ENCODE results near the gene SLC9B2.

SLC9B2 gene

DNA sequence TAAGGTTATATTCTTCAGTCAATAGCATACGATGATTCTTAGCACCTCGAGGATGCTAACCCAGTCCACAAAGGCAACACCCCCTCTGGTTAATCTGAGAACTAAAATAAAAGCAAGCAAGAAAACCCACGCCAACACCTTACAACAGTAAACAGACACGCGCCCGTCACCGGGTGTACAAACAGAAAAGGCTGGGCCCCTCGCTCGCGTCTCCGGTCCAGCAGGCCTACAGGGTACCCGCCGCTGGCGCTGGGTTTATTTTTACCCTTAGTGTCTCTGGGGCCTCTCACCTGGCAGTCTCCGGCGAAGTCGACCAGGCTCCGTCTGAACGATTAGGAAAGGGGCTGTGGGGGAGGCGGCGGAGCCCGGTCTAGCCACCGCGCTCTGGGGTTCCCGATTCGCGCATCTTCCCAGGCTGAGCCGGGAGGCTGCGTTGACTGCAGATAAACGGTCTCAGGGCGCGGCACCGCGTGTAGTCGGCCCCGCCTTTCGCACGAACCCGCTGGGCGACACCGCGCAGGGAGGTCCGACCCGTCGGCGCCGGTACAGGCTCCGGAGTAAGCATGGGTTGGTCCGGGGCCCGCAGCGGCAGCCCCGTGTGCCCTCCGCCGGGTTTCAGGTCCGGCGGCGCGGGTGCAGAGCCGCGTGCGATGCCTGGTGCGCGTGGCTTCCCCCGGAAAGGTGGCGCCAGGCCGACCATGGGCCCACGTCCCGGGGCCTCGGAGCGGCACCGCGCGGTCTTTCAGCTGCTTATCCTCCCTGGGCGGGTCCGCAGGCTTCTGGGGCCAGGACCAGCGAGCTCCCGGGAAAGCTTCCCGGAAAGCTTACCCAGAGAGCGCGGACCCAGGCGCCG, 441 bp downstream of the SLC9B2 start:
- DNase-seq (ENCODE audit: low spot score) = peak; percentile 81

DNA sequence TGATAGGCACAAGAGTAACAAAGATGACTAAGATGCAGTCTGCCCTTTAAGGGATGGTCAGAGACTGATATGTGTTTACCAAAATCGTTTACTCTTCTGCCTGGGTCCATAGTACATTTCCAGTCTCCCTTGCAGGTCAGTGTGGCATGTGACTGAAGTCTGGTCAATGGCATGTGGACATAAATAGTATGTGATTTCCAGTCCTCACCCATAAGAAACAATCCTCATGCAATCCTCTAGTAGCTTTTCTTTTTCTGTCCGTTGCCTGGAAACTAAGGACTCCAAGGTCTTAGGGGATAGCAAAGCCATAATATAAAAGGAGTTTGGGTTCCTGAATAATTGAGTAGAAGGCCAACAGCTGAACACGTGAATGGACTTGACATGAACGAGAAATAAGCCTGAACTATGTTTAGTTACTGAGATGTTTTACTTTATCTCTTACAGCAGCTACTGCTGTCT, 1.1 kb downstream of the SLC9B2 start:
- no peak for DNase-seq (ENCODE audit: low spot score)

DNA sequence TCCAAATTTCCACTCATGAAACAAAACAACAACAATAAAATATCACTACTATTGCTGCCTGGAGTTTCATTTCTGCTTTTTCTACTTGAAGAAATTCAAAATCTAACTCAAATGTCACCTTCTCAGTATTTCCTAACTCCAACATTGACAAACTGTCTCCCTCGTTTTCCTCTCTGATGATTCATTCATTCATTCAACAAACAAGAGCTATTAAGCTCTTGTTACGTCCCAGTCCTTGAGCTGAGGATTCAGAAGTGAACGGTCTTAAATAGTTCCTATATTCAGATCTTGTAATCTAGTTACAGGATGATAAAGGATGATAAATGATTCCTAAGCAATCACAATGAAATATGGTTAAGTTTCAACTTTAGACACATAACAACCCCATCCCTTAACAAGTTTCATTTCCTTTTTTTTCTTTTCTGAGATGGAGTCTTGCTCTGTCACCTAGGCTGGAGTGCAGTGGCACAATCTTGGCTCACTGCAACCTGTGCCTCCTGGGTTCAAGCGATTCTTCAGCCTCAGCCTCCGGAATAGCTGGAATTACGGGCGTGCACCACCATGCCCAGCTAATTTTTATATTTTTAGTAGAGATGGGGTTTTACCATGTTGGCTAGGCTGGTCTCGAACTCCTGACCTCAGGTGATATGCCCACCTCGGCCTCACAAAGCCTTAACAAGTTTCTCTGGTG, 1.7 kb downstream of the SLC9B2 start:
- no peak for DNase-seq (ENCODE audit: low spot score)

DNA sequence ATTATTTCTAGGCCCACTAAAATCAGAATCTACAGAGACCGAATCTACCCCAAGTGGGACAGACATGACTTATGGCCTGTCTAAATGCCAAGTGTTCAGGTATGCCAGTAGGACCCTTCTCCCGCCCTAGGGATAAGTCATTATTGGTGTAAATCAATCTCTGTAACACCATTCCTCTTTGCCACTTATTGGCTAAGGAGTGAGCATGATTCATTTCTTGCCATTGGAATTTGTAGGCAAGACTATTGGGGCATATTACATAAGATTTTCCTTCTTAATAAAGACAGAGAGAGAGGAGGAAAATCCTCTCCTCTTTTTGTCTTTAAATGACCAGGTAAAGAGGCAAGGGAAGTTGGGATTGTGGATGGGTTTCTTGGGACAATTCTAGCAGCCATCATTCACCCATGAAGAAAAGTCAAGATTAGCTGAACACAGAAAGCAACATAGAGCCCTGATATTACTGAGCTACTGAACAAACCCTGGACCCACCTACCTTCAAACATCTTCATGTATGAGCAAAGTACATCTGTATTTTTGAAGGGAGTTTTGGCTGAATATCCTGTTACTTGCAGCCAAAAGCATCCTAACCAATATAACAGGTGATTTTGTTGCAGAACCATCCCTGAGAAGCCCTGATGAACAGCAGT, 2.6 kb downstream of the SLC9B2 start:
- DNase-seq (ENCODE audit: low spot score) = no peak

DNA sequence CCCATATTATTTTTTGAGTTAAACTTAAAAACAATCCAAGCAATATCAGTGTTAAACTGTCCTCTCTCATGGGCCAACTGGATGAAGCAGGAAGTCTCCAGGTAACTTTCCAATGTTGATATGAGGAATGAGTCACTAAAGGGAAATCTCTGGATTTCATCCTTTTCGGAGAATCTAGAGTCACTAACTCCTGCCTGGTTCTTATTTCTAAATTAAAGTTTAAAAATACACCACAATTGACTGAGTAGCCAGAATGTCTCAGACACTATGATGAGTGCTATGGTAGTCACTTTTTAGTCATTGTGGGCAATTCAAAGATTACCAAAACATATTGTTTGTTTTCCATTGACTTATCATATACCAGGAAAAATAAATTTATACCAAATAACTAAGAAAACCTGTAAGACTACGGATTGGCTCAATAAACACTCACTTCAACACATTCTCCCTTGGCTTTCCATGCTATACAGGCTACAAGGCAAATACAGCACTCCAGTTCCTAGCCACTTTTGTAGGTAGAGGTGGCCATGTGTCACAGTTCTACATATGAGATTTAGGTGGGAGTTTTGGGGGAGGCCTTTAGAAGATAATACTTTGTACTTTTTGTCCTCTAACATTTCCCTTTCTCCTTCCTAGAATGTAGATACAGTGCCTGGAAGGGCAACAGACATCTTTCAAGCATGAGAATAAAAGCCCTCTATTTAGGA, 8.6 kb downstream of the SLC9B2 start:
- no peak for DNase-seq (ENCODE audit: low spot score)

DNA sequence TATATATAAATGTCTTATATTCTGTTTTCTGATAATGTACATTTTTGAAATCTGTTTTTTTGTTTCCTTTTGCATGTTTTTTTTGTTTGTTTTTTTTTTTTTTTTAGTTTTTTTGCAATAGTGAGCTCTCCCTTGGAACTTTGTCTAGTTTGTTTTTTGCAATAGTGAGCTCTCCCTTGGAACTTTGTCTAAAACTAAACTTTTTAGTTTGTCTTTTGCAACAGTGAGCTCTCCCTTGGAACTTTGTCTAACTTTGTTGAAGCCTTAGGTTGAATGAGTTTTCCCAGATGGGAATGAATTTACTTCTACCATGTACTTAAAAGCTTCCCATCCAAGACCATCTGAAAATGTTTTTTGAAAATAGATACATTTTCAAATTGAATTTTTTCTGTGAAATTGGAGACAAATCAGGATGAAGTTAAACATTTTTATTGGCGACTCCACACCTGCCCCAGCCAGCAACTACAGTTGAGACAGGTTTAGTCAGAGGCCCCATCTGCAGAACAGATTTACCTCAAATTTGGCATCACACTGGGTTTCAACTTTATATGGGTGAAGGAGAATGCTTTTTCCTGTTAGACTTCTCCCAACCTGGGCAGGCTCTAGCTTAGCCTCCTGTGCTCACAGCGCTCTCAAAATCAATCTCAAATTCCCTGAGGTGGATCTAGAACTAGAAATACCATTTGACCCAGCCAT, 16.0 kb downstream of the SLC9B2 start:
- no peak for DNase-seq (ENCODE audit: low spot score)

DNA sequence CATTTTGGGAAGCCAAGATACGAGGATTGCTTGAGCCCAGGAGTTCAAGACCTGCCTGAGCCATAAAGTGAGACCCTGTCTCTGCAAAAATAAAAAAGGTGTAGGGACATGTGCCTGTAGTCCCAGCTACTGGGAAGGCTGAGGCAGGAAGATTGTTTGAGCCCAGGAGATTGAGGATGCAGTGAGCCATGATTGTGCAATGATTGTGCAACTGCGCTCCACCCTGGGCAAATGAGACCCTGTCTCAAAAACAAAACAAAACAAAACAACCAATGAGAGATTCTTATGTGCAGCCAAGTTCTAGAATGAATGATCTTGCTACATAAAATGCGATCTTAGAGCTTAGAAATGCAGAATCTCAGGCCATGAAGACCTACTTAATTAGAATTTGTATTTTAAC, 22.5 kb downstream of the SLC9B2 start:
- DNase-seq (ENCODE audit: low spot score) = no peak

DNA sequence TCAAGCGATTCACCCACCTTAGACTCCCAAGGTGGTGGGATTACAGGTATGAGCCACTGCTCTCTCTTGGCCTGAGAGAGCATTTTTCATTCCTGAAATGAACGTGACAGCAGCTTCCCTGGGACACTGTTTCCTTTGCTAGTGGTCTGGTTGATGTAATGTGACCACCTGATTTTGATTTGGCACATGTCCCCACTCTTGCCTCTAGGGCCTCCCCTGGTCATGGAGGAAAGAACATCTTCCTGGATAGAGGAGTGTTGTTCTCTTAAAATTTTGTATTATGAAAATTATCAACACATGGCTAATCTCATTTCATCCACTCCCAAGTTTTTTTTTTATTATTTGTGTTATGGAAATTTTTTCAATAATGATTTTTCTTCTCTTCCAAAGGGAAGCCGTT, 23.8 kb downstream of the SLC9B2 start:
- DNase-seq (ENCODE audit: low spot score) = no peak

DNA sequence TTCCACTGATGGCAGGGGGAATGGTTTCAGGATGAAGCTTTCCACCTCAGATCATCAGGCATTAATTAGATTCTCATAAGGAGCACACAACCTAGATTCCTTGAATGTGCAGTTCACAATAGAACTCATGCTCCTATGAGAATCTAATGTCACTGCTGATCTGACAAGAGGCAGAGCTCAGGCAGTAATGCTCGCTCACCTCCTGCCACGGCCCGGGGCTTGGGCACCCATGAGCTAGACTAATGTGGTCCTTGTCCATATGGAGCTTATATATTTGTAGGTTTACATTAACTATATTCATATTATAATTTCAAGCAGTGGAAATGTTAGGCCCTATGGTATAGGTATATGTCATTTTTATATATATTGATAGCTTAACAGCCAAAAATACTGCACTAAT, 24.4 kb downstream of the SLC9B2 start:
- DNase-seq (ENCODE audit: low spot score) = no peak

DNA sequence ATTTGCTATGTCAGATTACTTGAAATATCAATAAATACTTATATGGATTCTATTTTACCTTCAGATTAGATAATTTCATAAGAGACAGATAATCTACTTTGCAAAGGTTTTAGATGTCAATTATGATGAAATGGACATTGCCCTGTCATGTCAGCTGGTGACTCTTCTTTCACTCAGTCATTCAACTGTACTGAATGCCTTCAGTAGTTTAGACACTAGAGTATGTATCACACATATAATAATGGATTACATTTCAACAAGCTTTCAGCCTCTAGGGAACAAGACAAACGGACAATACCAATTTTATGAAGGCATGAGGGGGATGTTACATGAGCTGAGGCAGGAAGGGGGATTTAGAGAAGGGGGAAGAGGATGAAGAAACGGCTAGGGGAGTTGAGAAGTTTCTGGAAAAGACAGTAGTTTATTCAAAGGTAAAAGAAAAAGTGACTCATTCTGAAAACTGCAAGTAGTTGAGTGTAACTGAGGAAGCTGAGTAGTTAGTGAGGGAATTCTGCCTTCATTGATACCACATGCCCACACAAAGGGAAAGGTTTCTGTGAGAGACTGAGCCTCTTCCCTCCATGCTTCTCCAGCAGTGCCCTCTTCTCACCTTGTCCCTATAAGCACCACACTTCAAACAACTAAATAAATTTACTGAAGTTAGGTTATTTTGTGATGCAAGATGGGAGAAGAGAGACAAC, 25.7 kb downstream of the SLC9B2 start:
- DNase-seq (ENCODE audit: low spot score) = no peak

DNA sequence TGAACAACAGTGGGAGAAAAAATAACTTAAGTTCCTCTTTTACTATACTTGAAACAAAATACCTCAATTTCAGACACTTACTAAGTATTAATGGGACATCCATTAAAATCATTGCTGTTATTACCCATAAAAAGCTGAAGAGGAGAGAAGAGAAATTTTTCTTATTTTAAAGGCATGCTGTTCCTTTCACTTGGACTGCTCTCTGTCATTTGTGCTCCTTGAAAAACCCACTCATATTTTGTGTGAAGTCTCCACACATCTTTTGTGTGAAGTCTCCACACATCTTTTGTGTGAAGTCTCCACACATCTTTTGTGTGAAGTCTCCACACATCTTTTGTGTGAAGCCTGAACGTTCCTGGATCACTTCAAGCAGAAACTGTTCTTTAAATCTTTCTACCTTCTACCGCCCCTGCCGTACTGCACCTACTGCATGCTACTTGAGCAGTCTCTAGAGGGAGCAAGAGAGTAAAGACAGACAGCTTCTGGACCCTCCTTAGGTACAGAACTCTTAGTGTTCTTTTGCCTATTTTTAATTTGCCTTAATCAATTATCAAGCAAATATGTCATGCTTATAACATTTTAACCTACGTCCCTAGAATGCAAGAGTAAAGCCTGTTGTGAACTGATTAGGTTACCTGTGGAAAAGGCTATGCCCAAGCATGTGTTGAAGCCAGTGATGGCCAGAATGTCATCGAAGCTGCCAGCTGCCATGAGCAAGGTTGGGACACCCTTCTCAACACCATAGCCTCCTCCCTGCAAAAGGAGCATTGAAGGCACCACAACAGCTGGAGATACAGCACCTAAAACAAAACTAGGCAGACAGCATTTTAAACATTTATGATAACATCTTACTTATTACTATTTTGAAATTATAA, 29.9 kb downstream of the SLC9B2 start:
- peak; percentile 55 for DNase-seq (ENCODE audit: low spot score)

DNA sequence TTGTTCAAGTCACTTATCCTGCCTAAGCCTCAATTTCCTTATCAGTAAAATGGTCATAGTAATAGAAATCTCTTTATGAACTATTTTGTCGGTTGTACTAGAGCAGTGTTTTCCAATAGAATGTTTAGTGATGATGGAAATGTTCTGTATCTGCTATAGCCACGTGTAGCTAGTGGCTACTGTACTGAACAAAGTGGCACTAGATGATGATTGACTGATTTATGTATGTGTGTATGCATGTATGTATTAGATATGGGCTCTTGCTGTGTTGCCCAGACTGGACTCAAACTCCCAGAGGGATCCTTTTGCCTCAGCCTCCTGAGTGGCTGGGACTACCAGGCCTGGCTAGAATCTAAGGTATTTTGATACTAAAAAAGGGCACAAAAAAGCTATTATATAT, 32.4 kb downstream of the SLC9B2 start:
- no peak for DNase-seq (ENCODE audit: low spot score)

DNA sequence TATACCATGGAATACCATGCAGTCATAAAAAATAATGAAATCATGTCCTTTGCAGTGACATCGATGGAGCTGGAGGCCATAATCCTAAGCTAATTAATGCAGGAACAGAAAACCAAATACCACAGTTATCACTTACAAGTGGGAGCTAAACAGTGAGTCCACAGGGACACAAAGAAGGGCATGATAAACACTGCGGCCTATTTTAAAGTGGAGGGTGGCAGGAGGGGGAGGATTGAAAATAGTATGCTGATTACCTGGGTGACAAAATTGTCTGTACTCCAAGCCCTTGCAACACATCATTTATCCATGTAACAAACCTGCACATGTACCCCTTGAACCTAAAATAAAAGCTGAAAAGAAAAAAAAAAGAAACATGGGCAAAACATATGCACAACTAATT, 40.4 kb downstream of the SLC9B2 start:
- DNase-seq (ENCODE audit: low spot score) = no peak

DNA sequence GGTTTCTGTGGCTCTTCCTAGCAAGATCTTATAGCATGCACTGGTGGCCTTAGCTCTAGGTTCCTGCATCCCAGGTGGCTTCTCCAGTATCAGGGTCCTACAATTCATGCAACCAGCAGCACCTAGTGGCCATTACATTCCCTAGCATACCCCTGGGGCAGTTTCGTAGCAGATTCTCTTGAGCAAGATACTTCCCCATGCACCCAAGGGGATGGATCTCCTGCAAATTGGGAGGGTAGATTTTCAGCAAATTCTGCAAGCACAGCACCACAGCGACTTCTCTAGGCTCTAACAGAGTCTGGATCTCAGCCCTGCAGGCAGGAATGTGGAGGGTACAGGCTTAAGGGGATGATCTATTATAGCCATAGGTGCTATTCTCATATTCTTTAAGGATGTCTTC, 44.0 kb downstream of the SLC9B2 start:
- peak; percentile 55 for DNase-seq (ENCODE audit: low spot score)

DNA sequence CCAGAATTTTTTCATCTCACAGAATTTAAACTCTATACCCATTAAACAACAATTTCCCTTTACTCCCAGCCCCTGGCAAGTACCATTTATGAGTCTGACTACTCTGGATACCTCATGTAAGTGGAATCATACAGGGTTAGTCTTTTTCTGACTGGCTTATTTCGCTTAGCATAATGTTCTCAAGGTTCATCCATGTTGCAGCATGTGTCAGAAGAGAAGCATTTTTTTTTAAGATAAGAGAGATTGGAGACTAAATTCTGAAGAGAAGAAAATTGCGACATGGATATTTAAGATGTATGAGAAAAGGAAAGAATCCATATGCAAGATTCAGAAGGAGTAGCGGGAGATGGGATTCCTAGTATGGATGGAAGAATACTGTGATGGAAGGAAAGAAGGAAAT, 45.8 kb downstream of the SLC9B2 start:
- DNase-seq (ENCODE audit: low spot score) = no peak

DNA sequence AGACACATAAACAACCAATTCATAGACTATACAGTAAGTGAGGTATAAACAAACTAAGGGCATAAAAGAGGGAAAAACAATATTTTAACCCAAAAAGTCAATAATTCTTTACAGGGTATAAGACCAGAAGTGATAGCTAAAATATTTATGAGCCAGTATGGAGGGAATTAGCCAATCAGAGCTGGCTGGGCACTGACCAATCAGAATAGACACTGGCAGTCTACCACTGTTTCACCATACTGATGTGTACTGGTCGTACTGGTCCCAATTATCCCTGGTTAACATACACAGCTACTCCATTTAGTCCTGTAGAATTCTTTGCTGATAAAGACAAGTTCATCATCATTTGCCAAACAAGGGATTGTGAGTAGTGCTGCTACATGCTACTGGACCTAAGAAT, 47.3 kb downstream of the SLC9B2 start:
- DNase-seq (ENCODE audit: low spot score) = no peak

DNA sequence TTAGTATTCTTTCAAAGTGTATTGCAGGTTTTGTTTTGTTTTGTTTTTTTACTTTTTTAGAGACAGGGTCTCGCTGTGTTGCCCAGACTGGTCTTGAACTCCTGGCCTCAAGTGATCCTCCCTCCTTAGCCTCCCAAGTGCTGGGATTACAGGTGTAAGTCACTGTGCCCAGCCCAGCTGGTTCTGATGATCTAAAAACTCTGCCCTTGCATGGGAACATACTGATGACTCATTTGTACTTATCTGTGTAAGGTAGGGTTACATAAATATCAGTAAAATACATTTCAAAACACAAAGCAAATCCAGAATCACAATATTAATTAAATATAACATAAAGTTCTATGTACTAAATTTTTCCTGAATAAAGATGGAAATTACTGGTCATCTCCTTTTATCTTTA, 49.7 kb downstream of the SLC9B2 start:
- no peak for DNase-seq (ENCODE audit: low spot score)

DNA sequence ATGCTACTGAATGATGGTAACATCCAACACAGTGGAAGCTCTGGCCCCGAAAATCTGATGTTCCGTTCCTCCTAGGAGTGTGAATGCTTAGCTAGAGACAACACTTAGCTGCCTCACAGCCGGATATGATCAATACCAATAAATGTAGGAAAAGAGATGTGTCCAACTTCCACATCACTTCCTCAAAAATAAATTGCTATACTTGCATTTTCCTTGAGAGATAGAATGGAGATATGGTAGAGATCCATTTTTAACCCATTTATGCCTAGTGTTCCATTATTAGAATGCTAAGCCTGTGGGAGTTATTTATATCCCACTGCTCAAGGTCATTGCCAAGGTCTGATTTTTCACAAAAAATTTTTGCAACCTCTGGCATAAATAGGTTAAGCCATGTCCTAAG, 51.6 kb downstream of the SLC9B2 start:
- DNase-seq (ENCODE audit: low spot score) = no peak

DNA sequence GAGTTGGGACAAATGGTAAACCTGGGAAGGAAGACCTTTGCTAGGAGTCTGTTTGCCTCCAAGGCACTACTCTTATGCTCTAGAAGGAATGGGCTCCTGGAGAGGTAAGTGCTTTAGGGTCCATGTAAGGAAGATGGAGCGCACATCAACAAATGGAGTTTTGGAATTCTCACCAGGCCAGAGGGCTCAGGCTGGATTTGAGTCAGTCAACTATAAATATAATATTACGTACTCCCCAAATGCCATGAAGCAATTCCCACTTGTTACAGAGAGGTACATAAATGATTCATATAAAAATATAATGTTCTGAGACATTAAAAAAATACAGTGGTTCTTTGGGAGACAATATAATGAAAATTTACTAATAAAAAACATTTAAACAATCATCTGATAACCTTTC, 55.4 kb downstream of the SLC9B2 start:
- DNase-seq (ENCODE audit: low spot score) = no peak

Measured in iPS-NIHi11 (cell line).